HFFc6 (cell line): ENCODE measurements around the gene LAMTOR3. TPM values are rescaled to one million over a fixed set of nuclear protein-coding genes. Genes with fewer than 3 reads are reported as not detected.
"Not testable (repeated sequence)": the region's sequence is repeated elsewhere in the genome, so short reads cannot be mapped to it uniquely, and the experiment has no call there.

Experiments
- DNase-seq: peaks from one replicate; pipeline ENCODE4 v3.0.0-alpha.2; 2018
- H3K27ac Mint-ChIP-seq: 2 replicates; pipeline ENCODE4 v1.8.0; 2020; ENCODE audit warnings: mild to moderate bottlenecking, mixed read lengths
- H3K27me3 Mint-ChIP-seq: 2 replicates; pipeline ENCODE4 v1.8.0; 2021; ENCODE audit warnings: mild to moderate bottlenecking, moderate library complexity, mixed read lengths; ENCODE audit not compliant: insufficient read depth
- H3K36me3 Mint-ChIP-seq: 2 replicates; pipeline ENCODE4 v1.8.0; 2021; ENCODE audit warnings: low read depth, mixed read lengths
- H3K4me1 Mint-ChIP-seq: 2 replicates; pipeline ENCODE4 v1.8.0; 2020; ENCODE audit warnings: low read depth, mixed read lengths
- H3K4me3 Mint-ChIP-seq: 2 replicates; pipeline ENCODE4 v1.8.0; 2020; ENCODE audit warnings: mild to moderate bottlenecking, moderate library complexity, mixed read lengths
- H3K9me3 Mint-ChIP-seq: 2 replicates; pipeline ENCODE4 v1.8.0; 2020; ENCODE audit warnings: mild to moderate bottlenecking, mixed read lengths
- CTCF ChIP-seq: fragments of 200-600 bp; sonication (generic); IDR thresholded peaks from 2 replicates; pipeline ENCODE4 v1.5.0; 2021; ENCODE audit warnings: antibody characterized with exemption, mild to moderate bottlenecking
- total RNA-seq, 6 experiments: library from RNA; stranded (reverse); fragmentation: NEBNext Ultra II Directional; extraction: Animal tissue kit (Norgen Biotek cat#: 25700); gene quantifications; 2 replicates in 1 of 6; 3 replicates in 5 of 6; pipeline ENCODE4 v1.2.3, GENCODE V29; 2021

The LAMTOR3 gene
- total RNA-seq, 6 experiments from 2014 or later, result 23.7 to 34.6 (median 26.8) TPM

GRCh38 chr4:99835942-99836341, 58.3 kb downstream of the LAMTOR3 start:
- no peak for TF ChIP-seq CTCF
- no peak overlapping the region for H3K27ac Mint-ChIP-seq
- H3K4me1 Mint-ChIP-seq, result no peaks in the 10 kb centered on the region
- peaks cover 4% of the 10 kb centered on the region for H3K27me3 Mint-ChIP-seq
- H3K36me3 Mint-ChIP-seq, result no peaks in the 10 kb centered on the region
- no peak overlapping the region for H3K4me3 Mint-ChIP-seq
- DNase-seq, result no peak
- H3K9me3 Mint-ChIP-seq, result no peaks in the 10 kb centered on the region

- no peak for TF ChIP-seq CTCF
- H3K27me3 Mint-ChIP-seq, result peaks cover 4% of the 10 kb centered on the region; the same call in 1 of the 2 replicates
- H3K27ac Mint-ChIP-seq, result no peak overlapping the region
- H3K36me3 Mint-ChIP-seq, result no peaks in the 10 kb centered on the region
- no peaks in the 10 kb centered on the region for H3K9me3 Mint-ChIP-seq
- H3K4me3 Mint-ChIP-seq, result no peak overlapping the region
- H3K4me1 Mint-ChIP-seq, result no peaks in the 10 kb centered on the region
- no peak for DNase-seq
Observed at GRCh38 chr4:99834569-99834968, 59.7 kb downstream of the LAMTOR3 start.

- H3K9me3 Mint-ChIP-seq, result no peaks in the 10 kb centered on the region
- no peak for TF ChIP-seq CTCF
- H3K36me3 Mint-ChIP-seq, result no peaks in the 10 kb centered on the region
- H3K27me3 Mint-ChIP-seq, result peaks cover 4% of the 10 kb centered on the region; the same call in 1 of the 2 replicates
- H3K4me3 Mint-ChIP-seq, result no peak overlapping the region
- DNase-seq, result no peak
- H3K27ac Mint-ChIP-seq, result no peak overlapping the region
- no peaks in the 10 kb centered on the region for H3K4me1 Mint-ChIP-seq
Observed at GRCh38 chr4:99833756-99834155, 60.5 kb downstream of the LAMTOR3 start.

- H3K4me1 Mint-ChIP-seq, result no peaks in the 10 kb centered on the region
- peaks cover 4% of the 10 kb centered on the region; the same call in 1 of the 2 replicates for H3K27me3 Mint-ChIP-seq
- no peaks in the 10 kb centered on the region for H3K36me3 Mint-ChIP-seq
- H3K4me3 Mint-ChIP-seq, result no peak overlapping the region
- TF ChIP-seq CTCF, result no peak
- H3K27ac Mint-ChIP-seq, result no peak overlapping the region
- H3K9me3 Mint-ChIP-seq, result no peaks in the 10 kb centered on the region
- no peak for DNase-seq
Observed at GRCh38 chr4:99832758-99833157, 61.5 kb downstream of the LAMTOR3 start.

GRCh38 chr4:99832321-99832720, 61.9 kb downstream of the LAMTOR3 start:
- TF ChIP-seq CTCF, result no peak
- no peaks in the 10 kb centered on the region for H3K36me3 Mint-ChIP-seq
- H3K4me3 Mint-ChIP-seq, result no peak overlapping the region
- DNase-seq, result no peak
- H3K4me1 Mint-ChIP-seq, result no peaks in the 10 kb centered on the region
- peaks cover 4% of the 10 kb centered on the region; the same call in 1 of the 2 replicates for H3K27me3 Mint-ChIP-seq
- H3K27ac Mint-ChIP-seq, result no peak overlapping the region
- no peaks in the 10 kb centered on the region for H3K9me3 Mint-ChIP-seq

GRCh38 chr4:99830051-99830450, 64.2 kb downstream of the LAMTOR3 start:
- not testable (repeated sequence) for DNase-seq, H3K4me1 Mint-ChIP-seq, H3K9me3 Mint-ChIP-seq, H3K36me3 Mint-ChIP-seq, H3K4me3 Mint-ChIP-seq, H3K27me3 Mint-ChIP-seq, H3K27ac Mint-ChIP-seq
